Ishikawa (cell line): ENCODE results near the gene SHISA3.

Experiments
- CEBPB ChIP-seq: IDR thresholded peaks from 2 replicates; pipeline ENCODE4 v1.6.1; 2012
- CREB1 ChIP-seq: IDR thresholded peaks from 2 replicates; pipeline ENCODE4 v1.6.1; 2012; ENCODE audit warnings: low read depth
- EGR1 ChIP-seq: IDR thresholded peaks from 2 replicates; pipeline ENCODE4 v1.6.1; 2012
- EP300 ChIP-seq: IDR thresholded peaks from 2 replicates; pipeline ENCODE4 v1.6.1; 2012; ENCODE audit warnings: borderline replicate concordance
- FOXM1 ChIP-seq: IDR thresholded peaks from 2 replicates; pipeline ENCODE4 v1.6.1; 2012; ENCODE audit warnings: low read depth, borderline replicate concordance
- NFIC ChIP-seq: IDR thresholded peaks from 2 replicates; pipeline ENCODE4 v1.6.1; 2012
- RAD21 ChIP-seq: IDR thresholded peaks from 2 replicates; pipeline ENCODE4 v1.6.1; 2012; ENCODE audit warnings: low read depth
- TAF1 ChIP-seq: IDR thresholded peaks from 2 replicates; pipeline ENCODE4 v1.6.1; 2012; ENCODE audit warnings: low read depth, mild to moderate bottlenecking
- TCF12 ChIP-seq: IDR thresholded peaks from 2 replicates; pipeline ENCODE4 v1.6.1; 2012; ENCODE audit warnings: low read depth
- TEAD4 ChIP-seq: IDR thresholded peaks from 2 replicates; pipeline ENCODE4 v1.6.1; 2012
- YY1 ChIP-seq: IDR thresholded peaks from 2 replicates; pipeline ENCODE4 v1.6.1; 2012; ENCODE audit warnings: low read depth
- ZBTB7A ChIP-seq: IDR thresholded peaks from 2 replicates; pipeline ENCODE4 v1.6.1; 2012; ENCODE audit warnings: low read depth
- TF ChIP-seq, protein P1 (sequence below): IDR thresholded peaks from 2 replicates; pipeline ENCODE4 v1.6.1; 2012
- TF ChIP-seq, protein P2 (sequence below): IDR thresholded peaks from 2 replicates; pipeline ENCODE4 v1.6.1; 2012
- TF ChIP-seq, protein P3 (sequence below): IDR thresholded peaks from 2 replicates; pipeline ENCODE4 v1.6.1; 2012; ENCODE audit warnings: low read depth, mild to moderate bottlenecking

SHISA3 gene

DNA sequence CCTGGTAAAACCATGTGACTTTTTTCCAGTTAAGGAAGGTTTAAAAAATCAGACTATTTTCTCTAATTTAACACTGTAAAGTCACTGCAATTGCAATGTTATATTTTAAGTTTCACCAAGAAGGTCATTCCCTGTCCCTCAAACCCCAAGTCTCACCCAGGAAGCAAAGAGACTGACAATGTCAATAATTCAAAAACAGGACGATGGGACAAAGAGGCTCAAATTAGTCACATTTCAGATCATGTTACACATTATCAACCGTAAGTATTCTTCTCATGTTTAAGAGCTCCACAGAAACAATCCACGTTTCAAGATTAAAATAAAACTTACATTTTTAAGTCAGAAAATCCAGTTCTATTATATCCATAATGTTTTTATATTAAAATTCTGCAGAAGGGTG, 13.2 kb downstream of the SHISA3 start:
- TF ChIP-seq RAD21 (no peak), NFIC (no peak), FOXM1 (no peak), ZBTB7A (no peak), TEAD4 (no peak)
- TF ChIP-seq, protein P1, sequence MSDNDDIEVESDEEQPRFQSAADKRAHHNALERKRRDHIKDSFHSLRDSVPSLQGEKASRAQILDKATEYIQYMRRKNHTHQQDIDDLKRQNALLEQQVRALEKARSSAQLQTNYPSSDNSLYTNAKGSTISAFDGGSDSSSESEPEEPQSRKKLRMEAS: no peak

DNA sequence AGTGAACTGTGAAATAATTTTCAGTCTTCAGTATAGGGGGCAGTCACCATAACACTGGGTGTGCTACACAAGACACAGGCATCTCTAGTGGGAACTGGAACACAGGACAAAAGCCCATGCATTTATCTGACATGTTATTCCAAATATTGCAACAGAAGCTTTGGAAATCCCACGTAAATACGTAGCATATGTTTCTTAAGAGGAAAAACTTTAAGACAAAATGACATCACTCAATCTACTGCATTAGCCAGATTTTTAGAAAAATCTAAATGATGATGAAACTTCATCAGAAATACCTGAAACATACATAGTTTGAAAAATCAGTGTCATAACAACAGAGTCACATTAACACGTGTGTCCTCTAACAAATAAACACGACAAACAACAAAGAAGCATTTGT, 14.5 kb downstream of the SHISA3 start:
- TF ChIP-seq EGR1: no peak
- TF ChIP-seq, protein P2, sequence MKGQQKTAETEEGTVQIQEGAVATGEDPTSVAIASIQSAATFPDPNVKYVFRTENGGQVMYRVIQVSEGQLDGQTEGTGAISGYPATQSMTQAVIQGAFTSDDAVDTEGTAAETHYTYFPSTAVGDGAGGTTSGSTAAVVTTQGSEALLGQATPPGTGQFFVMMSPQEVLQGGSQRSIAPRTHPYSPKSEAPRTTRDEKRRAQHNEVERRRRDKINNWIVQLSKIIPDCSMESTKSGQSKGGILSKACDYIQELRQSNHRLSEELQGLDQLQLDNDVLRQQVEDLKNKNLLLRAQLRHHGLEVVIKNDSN: no peak
- TF ChIP-seq ZBTB7A: no peak
- no peak for TF ChIP-seq NFIC
- TF ChIP-seq FOXM1: no peak
- no peak for TF ChIP-seq CREB1
- TF ChIP-seq TCF12: no peak
- TF ChIP-seq RAD21: no peak
- TF ChIP-seq EP300: no peak
- TF ChIP-seq, protein P1: no peak
- no peak for TF ChIP-seq TAF1
- TF ChIP-seq TEAD4: no peak
- TF ChIP-seq CEBPB: no peak
- TF ChIP-seq YY1: no peak
- TF ChIP-seq, protein P3, sequence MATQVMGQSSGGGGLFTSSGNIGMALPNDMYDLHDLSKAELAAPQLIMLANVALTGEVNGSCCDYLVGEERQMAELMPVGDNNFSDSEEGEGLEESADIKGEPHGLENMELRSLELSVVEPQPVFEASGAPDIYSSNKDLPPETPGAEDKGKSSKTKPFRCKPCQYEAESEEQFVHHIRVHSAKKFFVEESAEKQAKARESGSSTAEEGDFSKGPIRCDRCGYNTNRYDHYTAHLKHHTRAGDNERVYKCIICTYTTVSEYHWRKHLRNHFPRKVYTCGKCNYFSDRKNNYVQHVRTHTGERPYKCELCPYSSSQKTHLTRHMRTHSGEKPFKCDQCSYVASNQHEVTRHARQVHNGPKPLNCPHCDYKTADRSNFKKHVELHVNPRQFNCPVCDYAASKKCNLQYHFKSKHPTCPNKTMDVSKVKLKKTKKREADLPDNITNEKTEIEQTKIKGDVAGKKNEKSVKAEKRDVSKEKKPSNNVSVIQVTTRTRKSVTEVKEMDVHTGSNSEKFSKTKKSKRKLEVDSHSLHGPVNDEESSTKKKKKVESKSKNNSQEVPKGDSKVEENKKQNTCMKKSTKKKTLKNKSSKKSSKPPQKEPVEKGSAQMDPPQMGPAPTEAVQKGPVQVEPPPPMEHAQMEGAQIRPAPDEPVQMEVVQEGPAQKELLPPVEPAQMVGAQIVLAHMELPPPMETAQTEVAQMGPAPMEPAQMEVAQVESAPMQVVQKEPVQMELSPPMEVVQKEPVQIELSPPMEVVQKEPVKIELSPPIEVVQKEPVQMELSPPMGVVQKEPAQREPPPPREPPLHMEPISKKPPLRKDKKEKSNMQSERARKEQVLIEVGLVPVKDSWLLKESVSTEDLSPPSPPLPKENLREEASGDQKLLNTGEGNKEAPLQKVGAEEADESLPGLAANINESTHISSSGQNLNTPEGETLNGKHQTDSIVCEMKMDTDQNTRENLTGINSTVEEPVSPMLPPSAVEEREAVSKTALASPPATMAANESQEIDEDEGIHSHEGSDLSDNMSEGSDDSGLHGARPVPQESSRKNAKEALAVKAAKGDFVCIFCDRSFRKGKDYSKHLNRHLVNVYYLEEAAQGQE: no peak

DNA sequence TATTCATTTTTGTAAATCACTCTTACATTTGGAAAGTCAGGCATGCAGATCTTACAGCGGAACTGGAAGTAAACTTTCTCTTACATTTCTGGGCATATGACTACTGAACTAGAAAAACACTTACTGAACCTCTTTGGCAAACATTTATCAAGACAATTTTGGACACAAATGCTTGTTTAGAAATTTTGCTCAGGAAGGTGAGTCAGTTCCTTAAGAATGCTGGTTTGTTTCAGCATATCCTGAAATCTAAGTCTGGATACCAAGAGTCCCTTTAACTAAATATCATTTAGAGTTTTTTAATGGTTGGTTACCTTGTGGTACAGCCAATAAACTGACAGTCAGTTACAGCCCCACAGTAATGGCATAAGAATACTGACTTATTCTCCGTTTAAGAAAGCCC, 15.0 kb downstream of the SHISA3 start:
- TF ChIP-seq, protein P1: no peak

DNA sequence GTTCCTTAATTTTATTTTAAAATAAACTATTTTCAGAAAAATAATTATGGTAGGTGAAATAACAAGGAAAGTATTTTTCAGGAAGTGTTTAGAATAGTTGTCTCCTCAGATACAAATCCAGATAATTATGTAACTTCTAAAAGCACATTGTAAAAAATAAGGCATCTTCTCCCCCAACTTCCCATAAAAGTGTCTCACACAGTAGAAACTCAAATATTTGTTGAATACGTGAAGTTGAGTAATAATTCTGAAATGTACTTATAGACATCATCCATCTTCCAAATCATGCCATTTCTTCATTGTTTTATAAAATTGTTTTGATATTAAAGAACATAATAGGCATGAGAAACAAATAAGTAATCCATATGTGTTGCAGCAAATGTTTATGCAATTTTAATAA, 18.0 kb downstream of the SHISA3 start:
- TF ChIP-seq CREB1 (no peak), CEBPB (no peak), TEAD4 (no peak), RAD21 (no peak), TAF1 (no peak), TCF12 (no peak), NFIC (no peak), ZBTB7A (no peak), YY1 (no peak), FOXM1 (no peak), EGR1 (no peak), EP300 (no peak)
- TF ChIP-seq, protein P1: no peak
- TF ChIP-seq, protein P2: no peak
- TF ChIP-seq, protein P3: no peak

DNA sequence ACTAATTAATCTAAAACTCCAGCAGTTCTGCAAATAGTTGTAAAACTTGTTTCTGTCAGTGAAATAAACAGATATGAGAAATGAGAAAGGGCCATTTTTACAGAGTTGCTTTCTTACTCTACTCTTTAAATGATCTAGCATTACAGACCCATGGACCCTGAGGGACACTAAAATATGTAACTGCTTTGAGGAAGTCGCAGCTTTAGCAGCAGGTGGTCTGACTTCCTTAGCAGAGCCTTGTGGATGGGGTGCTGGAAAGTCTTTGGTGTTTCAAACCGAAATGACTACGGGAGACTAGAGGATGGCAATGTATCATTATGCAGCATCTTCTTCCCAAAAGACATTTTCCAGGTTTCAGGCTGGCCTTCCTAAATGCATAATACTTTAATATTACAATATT, 18.7 kb downstream of the SHISA3 start:
- TF ChIP-seq TAF1 (no peak), EGR1 (no peak), TCF12 (no peak), RAD21 (no peak), FOXM1 (no peak), EP300 (no peak)
- TF ChIP-seq, protein P3: no peak
